GM20000 (cell line): ENCODE data around the gene DSCAML1.
A peak's percentile ranks its signal among the peaks of the same experiment; 100 is the strongest.

ENCODE experiments used
- DNase-seq: peaks from one replicate; pipeline ENCODE4 v3.0.0; 2012; ENCODE audit warnings: low spot score
- TF ChIP-seq, protein P1 (sequence below): IDR thresholded peaks from 2 replicates; pipeline ENCODE4 v1.5.1; 2012; ENCODE audit warnings: mild to moderate bottlenecking, control low read depth; ENCODE audit errors: extremely low read depth, missing control alignments

The DSCAML1 gene

DNA sequence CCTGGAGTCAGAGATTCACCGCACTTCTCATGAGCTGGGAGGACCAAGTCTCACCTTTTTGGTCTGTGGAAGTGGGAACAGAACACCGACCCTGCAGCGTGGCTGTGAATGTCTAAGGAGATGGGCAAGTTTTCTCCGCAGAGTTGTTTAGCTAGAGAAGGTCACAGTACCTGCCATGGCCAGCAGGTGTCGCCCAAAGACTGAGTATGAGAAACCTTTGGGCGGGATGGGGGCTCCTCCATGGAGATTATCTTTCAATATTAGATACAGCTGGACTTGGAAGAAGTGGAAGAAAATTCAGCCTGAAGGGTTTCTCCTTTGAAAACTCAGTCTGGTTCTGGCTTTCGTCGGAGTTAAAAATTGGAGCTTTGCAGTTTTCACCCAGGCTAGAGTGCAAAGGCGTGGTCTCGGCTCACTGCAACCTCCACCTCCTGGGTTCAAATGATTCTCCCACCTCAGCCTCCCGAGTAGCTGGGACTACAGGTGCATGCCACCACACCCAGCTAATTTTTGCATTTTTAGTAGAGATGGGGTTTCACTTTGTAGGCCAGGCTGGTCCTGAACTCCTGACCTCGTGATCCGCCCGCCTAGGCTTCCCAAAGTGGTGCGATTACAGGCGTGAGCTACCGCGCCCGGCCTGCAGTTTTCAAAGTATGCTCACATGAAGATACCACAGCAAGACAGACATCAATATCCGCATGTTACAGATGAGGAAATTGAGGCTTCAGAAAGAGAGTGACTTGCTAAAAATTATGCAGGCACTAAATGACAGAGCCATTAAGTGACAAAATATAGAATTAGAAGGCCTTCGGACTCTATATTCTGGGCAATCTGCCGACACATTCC, 10.7 kb upstream of the DSCAML1 start:
- peak; percentile 78 for DNase-seq
- TF ChIP-seq, protein P1, sequence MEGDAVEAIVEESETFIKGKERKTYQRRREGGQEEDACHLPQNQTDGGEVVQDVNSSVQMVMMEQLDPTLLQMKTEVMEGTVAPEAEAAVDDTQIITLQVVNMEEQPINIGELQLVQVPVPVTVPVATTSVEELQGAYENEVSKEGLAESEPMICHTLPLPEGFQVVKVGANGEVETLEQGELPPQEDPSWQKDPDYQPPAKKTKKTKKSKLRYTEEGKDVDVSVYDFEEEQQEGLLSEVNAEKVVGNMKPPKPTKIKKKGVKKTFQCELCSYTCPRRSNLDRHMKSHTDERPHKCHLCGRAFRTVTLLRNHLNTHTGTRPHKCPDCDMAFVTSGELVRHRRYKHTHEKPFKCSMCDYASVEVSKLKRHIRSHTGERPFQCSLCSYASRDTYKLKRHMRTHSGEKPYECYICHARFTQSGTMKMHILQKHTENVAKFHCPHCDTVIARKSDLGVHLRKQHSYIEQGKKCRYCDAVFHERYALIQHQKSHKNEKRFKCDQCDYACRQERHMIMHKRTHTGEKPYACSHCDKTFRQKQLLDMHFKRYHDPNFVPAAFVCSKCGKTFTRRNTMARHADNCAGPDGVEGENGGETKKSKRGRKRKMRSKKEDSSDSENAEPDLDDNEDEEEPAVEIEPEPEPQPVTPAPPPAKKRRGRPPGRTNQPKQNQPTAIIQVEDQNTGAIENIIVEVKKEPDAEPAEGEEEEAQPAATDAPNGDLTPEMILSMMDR = peak; percentile 64

DNA sequence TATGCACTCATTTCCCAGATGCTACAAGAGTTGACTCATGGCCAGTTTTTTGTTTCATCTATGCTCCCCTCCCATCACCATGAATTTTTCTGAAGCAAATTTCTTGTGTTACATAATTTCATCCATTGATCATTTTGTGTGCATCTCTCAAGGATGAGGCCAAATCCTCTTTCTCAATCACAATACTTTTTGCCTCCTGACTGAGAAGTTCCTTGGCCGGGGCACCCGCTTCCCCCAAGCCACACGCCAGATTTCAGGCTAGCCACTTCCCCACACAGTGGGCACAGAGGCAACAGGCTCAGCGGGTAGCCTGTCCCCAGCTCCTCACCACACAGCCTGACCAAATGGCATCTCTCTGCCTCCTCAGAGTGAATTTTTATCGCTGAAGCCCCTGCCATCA, 9.8 kb upstream of the DSCAML1 start:
- no peak for DNase-seq
- TF ChIP-seq, protein P1 = no peak

DNA sequence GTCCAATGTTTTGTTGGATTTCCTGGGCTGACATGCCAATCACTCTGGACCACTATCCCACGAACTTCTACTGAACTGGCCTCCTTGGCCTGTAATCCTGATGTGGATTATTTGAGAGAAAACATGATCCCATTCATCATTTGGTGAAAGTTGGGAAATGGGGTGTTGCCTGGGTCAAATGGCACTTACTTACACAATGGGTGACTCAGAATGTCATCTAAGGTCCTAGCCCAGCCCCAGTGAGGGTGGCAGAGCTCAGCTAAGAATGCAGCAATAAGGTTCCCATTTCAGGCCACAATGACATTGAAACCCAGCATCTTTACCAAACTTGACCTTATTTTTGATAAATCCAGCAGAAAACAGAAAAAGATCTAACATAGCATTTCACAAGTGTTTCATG, 8.0 kb upstream of the DSCAML1 start:
- TF ChIP-seq, protein P1 = no peak
- no peak for DNase-seq

DNA sequence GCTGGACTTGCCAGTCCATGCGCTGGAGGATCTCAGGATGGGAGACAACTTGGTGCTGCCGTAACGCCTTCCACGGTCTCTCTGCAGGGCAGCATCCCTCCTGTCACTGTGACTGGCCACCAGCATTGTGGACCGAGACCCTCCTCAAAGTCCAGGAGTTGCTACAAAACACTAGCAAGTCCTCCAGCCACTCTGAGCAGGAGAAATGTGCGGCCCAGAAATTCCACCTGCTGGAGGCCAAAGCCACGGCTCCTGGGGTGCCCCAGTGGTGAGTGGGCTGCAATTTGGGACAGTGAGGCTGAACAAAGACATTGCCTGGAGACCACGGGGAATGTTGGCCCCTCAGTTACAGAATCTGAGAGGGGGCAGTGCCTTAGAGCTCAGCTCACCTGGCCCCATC, 6.9 kb upstream of the DSCAML1 start:
- DNase-seq = no peak
- TF ChIP-seq, protein P1 = no peak

DNA sequence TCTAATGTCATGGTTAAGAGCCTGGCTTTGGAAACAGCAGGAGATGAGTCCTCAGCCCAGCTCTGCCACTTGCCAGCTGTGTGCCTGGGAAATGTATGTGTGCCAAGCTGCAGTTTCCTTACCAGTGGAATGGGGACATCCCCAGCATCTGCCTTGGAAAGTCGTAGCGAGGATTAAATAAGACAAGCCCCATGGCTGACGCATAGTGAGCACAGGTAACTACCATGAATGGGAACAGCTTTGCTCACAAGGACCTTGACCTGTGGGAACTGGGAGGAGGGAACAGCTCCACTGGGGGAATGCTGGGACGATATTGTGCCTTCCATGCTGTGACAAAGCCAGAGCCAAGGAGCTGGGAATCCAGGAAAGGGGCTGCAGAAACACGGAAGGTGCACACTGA, 2.6 kb upstream of the DSCAML1 start:
- TF ChIP-seq, protein P1 = no peak
- no peak for DNase-seq

DNA sequence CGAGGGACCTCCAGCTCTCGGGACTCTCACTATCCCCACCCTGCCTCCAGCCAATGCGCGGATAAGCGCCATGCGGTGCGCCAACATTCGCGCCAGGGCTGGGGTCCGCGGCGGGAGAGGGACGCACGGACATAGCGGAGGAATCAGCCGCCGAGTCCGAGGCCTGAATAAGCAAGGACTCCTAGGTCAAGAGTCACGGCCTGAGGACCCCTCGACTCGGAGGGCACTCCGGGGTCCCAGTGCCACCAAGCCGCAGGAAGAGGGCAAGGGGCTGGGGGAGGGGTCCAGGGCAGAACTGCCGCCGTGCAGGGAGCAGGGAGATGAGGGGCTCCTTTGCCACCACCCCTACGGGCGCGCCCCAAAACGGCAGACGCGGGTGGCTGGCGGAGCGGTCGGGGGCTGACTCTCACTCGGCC, 552 bp downstream of the DSCAML1 start:
- DNase-seq = peak; percentile 52
- TF ChIP-seq, protein P1 = no peak

DNA sequence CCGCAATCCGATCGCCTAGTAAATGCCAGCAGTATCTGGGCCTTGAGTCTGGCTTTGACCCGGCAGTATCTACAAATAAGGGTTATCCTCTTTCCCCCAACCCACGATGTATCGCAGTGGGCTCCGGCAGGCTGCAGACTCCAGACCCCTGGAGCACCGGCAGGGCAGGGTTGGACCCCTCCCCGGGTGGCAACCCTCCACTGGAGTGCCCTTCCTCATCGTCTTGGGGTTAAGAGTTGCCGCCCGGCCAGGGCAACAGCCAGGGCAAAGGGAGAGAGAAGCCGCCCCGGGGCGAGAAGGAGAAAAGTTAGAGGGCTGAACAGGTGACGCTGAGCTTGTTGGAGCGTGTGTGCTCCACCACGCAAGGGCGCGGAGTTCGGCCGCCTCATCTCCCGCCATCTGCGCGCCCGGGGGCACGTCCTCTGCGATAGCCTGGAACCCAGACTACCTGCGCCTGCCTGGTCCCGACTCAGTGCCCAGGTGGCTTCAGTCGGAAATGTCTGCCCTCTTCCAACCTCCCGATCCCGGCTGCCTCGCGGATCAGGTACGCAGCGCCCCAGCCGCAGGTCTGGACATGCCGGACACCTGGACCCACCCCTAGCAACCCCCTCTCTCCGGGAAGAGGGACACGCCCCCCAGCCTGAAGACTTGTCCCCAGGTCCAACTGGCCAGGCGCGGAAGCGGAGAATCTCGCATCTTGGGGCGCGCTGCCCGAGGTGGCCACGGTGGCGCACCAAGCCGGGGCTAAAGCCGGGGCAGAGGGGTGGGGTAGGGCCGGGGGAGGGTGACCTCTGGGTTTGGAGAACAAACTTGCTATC, 1.2 kb downstream of the DSCAML1 start:
- DNase-seq = no peak

More for the DNA sequence above, 1.2 kb downstream of the DSCAML1 start:
- TF ChIP-seq, protein P1 = no peak
